Activated CD4-positive, alpha-beta memory T cell treated with anti-CD3 and anti-CD28 coated beads for 36 hours (primary cell): ENCODE data around the gene YTHDC2. TPM values are rescaled to one million over a fixed set of nuclear protein-coding genes. Genes with fewer than 3 reads are reported as not detected.
"Not testable (repeated sequence)": the region's sequence is repeated elsewhere in the genome, so short reads cannot be mapped to it uniquely, and the experiment has no call there.

Source experiments
- CTCF ChIA-PET: fragments of 350-600 bp; sonication (Branson Sonifier 250); formaldehyde crosslinking; loops from one replicate; lab custom pipeline; 2021; ENCODE audit warnings: antibody characterized with exemption, inconsistent platforms; lab: Charles Lee
- POLR2A ChIA-PET: fragments of 350-600 bp; sonication (Branson Sonifier 250); formaldehyde crosslinking; loops from one replicate; lab custom pipeline; 2021; ENCODE audit warnings: antibody characterized with exemption; lab: Charles Lee
- DNase-seq: peaks from one replicate; pipeline ENCODE4 v3.0.0-alpha.2; 2020
- H3K27ac Mint-ChIP-seq: one replicate; pipeline ENCODE4 v1.8.0; 2021; ENCODE audit warnings: mixed read lengths
- H3K27me3 Mint-ChIP-seq: one replicate; pipeline ENCODE4 v1.8.0; 2021; ENCODE audit warnings: mixed read lengths
- H3K36me3 Mint-ChIP-seq: one replicate; pipeline ENCODE4 v1.8.0; 2021; ENCODE audit warnings: mixed read lengths
- H3K4me1 Mint-ChIP-seq: one replicate; pipeline ENCODE4 v1.8.0; 2021; ENCODE audit warnings: low read depth, mixed read lengths
- H3K4me3 Mint-ChIP-seq: one replicate; pipeline ENCODE4 v1.8.0; 2021; ENCODE audit warnings: mild to moderate bottlenecking, mixed read lengths
- H3K9me3 Mint-ChIP-seq: one replicate; pipeline ENCODE4 v1.8.0; 2021; ENCODE audit warnings: mixed read lengths
- intact Hi-C: fragments of 100-400 bp; cut with micrococcal nuclease; formaldehyde crosslinking; loops from one replicate; pipeline ENCODE4 v1.15.1; 2023
- total RNA-seq, 2 experiments: library from RNA; stranded (reverse); gene quantifications; one replicate each; pipeline ENCODE4 v1.2.3, GENCODE V29; 2021

Gene YTHDC2
- total RNA-seq, 2 experiments from 2014 or later, result 27.3 to 28.9 TPM

DNA sequence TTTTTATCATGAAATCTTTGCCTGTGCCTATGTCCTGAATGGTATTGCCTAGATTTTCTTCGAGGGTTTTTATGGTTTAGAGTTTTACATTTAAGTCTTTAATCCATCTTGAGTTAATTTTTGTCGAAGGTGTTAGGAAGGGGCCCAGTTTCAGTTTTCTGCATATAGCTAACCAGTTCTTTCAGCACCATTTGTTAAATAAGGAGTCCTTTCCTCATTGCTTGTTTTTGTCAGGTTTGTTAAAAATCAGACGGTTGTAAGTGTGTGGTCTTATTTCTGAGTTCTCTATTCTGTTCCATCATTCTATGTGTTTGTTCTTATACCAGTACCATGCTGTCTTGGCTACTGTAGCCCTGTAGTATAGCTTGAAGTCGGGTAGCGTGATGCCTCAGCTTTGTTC is 55.9 kb downstream of the YTHDC2 start:
- POLR2A ChIA-PET, result no interaction called here
- Mint-ChIP-seq H3K27ac (no peak overlapping the region), H3K27me3 (no peaks in the 10 kb centered on the region), H3K9me3 (peaks cover 13% of the 10 kb centered on the region), H3K4me1 (peaks cover 14% of the 10 kb centered on the region), H3K36me3 (peaks cover 73% of the 10 kb centered on the region), H3K4me3 (no peak overlapping the region)
- CTCF ChIA-PET, result no interaction called here
- intact Hi-C loops, result no loop called here
- DNase-seq, result no peak

DNA sequence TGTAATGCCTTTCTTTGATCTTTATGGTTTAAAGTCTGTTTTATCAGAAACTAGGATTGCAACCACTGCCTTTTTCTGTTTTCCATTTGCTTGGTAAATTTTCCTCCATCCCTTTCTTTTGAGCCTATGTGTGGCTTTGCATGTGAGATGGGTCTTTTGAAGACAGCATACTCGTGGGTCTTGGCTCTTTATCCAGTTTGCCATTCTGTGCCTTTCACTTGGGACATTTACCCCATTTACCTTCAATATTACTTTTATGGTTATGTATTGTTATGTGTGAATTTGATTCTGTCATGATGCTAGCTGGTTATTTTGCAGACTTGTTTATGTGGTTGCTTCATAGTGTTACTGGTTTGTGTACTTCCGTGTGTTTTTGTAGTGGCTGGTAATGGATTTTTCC is 59.2 kb downstream of the YTHDC2 start:
- Mint-ChIP-seq H3K27me3 (no peaks in the 10 kb centered on the region), H3K4me3 (no peak overlapping the region), H3K4me1 (peaks cover 19% of the 10 kb centered on the region), H3K9me3 (peaks cover 13% of the 10 kb centered on the region), H3K27ac (no peak overlapping the region), H3K36me3 (peaks cover 61% of the 10 kb centered on the region)
- DNase-seq, result no peak
- intact Hi-C loops, result no loop called here
- CTCF ChIA-PET, result interaction anchor here (1.1 kb wide), 1 partner anchor 33 kb away, joined by 4 read pairs; no protein-coding TSS in a partner anchor
- POLR2A ChIA-PET, result interaction anchor here (0.7 kb wide), 1 partner anchor 26 kb away, joined by 3 read pairs; no protein-coding TSS in a partner anchor

DNA sequence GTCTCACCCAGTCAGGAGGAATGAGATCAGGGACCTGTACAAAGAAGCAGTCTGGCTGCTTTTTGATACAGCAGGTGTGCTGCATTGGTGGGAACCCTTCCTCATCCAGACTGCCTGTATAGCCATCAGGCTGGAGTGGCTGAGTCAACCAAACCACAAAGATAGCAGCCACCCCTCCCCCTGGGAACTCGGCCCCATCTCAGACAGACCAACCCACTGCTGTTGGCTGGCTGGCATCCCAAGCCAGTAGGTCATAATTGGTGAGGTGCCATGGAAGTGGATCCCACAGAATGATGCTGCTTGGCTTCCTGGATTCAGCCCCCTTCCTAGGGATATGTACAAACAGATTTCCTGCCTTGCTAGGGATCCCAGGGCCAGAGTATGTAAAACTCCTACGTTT is 60.9 kb downstream of the YTHDC2 start:
- DNase-seq, result no peak
- Mint-ChIP-seq H3K36me3 (peaks cover 51% of the 10 kb centered on the region), H3K27ac (no peak overlapping the region), H3K4me3 (no peak overlapping the region), H3K27me3 (no peaks in the 10 kb centered on the region), H3K9me3 (peaks cover 13% of the 10 kb centered on the region), H3K4me1 (peaks cover 19% of the 10 kb centered on the region)
- intact Hi-C loops, result no loop called here
- ChIA-PET CTCF (interaction anchor here (1.2 kb wide), 1 partner anchor 195 kb away, joined by 3 read pairs; no protein-coding TSS in a partner anchor), POLR2A (no interaction called here)

DNA sequence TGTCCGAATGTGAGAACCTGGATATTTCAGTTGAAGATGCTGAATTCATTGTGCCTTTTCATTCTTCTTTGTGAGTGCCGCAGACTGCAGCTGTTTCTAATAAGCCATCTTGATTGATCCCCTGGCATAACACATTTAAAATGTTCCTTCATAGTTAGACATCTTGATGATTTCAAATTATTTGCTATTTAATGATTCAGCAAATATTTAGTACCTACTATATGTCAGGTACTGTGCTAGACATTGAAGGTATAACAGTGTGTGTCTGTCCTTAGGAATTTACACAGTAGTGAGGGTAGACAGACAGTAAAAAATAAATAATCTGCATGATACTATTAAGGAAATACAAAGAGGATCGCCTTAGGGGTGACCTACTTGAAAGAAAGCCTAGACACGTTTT is 61.6 kb downstream of the YTHDC2 start:
- POLR2A ChIA-PET, result no interaction called here
- intact Hi-C loops, result no loop called here
- no peak overlapping the region for H3K4me3 Mint-ChIP-seq
- peaks cover 47% of the 10 kb centered on the region for H3K36me3 Mint-ChIP-seq
- peaks cover 17% of the 10 kb centered on the region for H3K4me1 Mint-ChIP-seq
- H3K9me3 Mint-ChIP-seq, result peaks cover 13% of the 10 kb centered on the region
- DNase-seq, result no peak
- no peak overlapping the region for H3K27ac Mint-ChIP-seq
- CTCF ChIA-PET, result no interaction called here
- H3K27me3 Mint-ChIP-seq, result no peaks in the 10 kb centered on the region

DNA sequence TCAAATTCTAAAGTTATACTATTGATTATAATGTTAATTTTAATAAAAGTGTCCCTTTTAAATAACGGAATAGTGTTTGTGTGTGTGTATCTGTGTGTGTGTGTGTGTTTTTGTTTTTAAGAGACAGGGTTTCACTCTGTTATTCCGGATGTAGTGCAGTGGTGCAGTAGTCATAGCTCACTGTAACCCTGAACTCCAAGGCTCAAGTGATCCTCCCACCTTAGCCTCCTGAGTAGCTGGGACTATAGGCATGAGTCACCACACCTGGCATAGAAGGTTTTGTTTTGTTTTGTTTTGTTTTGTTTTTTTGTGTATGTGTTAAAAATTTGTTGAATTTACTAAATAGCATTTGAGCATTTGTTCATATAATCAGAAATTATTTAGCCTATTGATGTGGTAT is 64.6 kb downstream of the YTHDC2 start:
- POLR2A ChIA-PET, result no interaction called here
- no peak for DNase-seq
- no peaks in the 10 kb centered on the region for H3K27me3 Mint-ChIP-seq
- no peak overlapping the region for H3K4me3 Mint-ChIP-seq
- no peak overlapping the region for H3K27ac Mint-ChIP-seq
- H3K4me1 Mint-ChIP-seq, result peaks cover 10% of the 10 kb centered on the region
- H3K36me3 Mint-ChIP-seq, result peaks cover 24% of the 10 kb centered on the region
- CTCF ChIA-PET, result interaction anchor here (0.7 kb wide), 1 partner anchor 639 kb away, joined by 3 read pairs; no protein-coding TSS in a partner anchor
- intact Hi-C loops, result no loop called here
- H3K9me3 Mint-ChIP-seq, result no peaks in the 10 kb centered on the region

DNA sequence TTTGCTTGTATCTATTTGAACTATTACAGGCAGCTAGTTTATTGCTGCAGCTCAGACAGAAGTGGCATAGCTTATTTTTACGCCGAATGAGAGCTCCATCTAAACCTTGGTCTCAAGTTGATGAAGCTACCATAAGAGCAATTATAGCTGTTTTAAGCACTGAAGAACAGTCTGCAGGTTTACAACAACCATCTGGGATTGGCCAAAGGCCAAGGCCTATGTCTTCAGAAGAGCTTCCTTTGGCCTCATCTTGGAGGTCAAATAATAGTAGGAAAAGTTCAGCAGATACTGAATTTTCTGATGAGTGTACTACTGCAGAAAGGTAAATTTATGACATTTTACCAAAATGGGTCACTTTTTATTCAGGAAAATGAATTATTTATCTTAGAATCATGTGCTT is 67.9 kb downstream of the YTHDC2 start:
- Mint-ChIP-seq H3K9me3 (no peaks in the 10 kb centered on the region), H3K27me3 (no peaks in the 10 kb centered on the region), H3K36me3 (peaks cover 14% of the 10 kb centered on the region), H3K27ac (no peak overlapping the region), H3K4me3 (no peak overlapping the region), H3K4me1 (no peaks in the 10 kb centered on the region)
- DNase-seq, result no peak
- ChIA-PET POLR2A (no interaction called here), CTCF (no interaction called here)
- intact Hi-C loops, result no loop called here

DNA sequence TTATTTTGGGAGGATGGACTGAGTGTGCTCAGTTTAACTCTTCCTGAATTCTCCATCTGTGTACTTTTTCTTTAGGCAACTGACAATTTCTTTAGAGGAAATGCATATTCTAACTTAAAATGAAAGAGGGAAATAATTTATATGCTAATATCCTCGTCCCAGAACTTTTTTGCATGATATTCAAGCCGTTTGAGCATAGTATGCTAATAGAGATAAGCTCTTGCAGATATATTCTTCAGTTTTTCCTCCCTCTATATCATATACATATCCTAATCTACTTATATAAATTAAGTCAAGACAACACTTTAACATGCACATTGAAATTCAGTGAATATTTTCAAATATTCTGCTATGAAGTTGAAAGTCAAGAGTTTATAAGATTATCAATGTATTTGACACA is 84.7 kb downstream of the YTHDC2 start:
- ChIA-PET CTCF (interaction anchor here (1.8 kb wide), 1 partner anchor 14 kb away, joined by 6 read pairs; no protein-coding TSS in a partner anchor), POLR2A (interaction anchor here (1.0 kb wide), 1 partner anchor 25 kb away, joined by 3 read pairs; no protein-coding TSS in a partner anchor)
- H3K27me3 Mint-ChIP-seq, result no peaks in the 10 kb centered on the region
- no peak overlapping the region for H3K4me3 Mint-ChIP-seq
- H3K27ac Mint-ChIP-seq, result no peak overlapping the region
- H3K36me3 Mint-ChIP-seq, result peaks cover 4% of the 10 kb centered on the region
- no peaks in the 10 kb centered on the region for H3K4me1 Mint-ChIP-seq
- H3K9me3 Mint-ChIP-seq, result no peaks in the 10 kb centered on the region
- DNase-seq, result no peak
- intact Hi-C loops, result no loop called here

DNA sequence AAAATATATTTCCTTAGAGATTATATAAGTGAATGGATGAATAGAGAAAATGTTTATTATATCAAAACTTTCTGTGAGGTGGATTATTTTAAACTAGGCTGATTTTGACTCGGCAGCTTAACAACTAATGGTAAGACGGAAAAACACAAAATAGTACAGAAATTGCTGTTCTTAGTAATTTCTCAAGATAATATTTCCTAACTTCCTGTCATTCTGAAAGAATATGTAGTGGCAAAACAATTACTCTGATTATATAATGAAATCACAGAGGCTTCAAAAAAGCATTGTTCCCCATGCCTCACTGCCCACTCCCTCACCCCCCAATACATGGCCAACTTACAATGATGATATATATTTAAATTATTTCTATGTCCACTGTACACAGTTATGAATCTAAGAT is 85.4 kb downstream of the YTHDC2 start:
- Mint-ChIP-seq H3K4me1 (no peaks in the 10 kb centered on the region), H3K9me3 (no peaks in the 10 kb centered on the region), H3K27me3 (no peaks in the 10 kb centered on the region), H3K36me3 (peaks cover 4% of the 10 kb centered on the region), H3K4me3 (no peak overlapping the region), H3K27ac (no peak overlapping the region)
- DNase-seq, result no peak
- ChIA-PET CTCF (interaction anchor here (0.9 to 1.8 kb wide), 3 partner anchors 10 to 220 kb away, joined by 4 to 6 read pairs (median 4); no protein-coding TSS in a partner anchor), POLR2A (interaction anchor here (1.0 kb wide), 1 partner anchor 26 kb away, joined by 3 read pairs; no protein-coding TSS in a partner anchor)
- intact Hi-C loops, result no loop called here

DNA sequence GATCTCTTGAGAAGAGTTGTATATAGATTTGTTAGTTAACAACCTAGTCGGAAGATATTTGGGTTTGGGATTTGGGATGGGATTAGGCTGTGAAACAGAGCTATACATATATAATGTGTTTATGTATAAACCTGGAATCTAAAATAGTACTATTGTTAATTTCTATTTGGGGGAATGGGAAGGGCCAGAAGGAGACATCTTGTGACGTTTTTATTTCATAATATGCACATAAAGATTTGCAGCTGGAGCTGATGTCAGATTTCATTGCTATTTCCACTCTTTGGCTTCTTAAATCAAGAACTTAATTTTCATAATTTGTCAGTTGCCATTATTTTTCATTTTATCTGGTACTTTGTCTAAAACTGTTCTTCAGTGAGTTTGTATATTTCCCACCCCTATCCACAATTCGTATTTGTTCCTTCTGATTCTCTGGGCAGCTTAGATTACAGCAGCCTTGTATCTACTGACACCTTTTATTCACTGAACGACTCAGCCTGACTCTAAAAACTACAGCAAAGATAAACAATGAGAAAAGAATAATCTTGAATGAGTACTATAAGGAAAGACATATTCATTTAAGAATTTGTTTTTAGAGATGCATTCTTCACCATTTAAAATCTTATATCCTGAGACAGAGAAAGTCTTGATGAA is 86.9 kb downstream of the YTHDC2 start:
- CTCF ChIA-PET, result interaction anchor here (1.2 to 1.5 kb wide), 2 partner anchors 9 to 604 kb away, joined by 4 read pairs; no protein-coding TSS in a partner anchor
- intact Hi-C loops, result no loop called here
- no peak overlapping the region for H3K27ac Mint-ChIP-seq

DNA sequence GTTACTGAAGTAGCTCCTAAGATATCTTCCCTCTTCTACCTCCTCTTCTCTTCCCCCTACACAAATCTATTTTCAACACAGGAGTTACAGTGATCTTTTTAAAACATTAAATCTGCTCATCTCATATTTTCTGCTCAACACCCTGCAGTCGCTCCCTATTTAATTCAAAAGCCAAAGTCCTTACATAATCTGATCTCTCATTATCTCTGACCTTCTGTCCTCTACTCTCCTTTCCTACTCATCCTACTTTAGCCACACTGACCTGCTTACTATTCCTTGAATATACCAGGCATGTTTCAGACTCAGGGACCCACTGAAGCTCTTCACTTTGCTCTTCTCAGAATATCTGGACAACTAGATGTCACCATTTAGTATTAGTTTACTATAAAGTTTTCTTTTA is 87.9 kb downstream of the YTHDC2 start:
- H3K4me1 Mint-ChIP-seq, result peaks cover 2% of the 10 kb centered on the region
- no peak overlapping the region for H3K4me3 Mint-ChIP-seq
- ChIA-PET CTCF (no interaction called here), POLR2A (no interaction called here)
- intact Hi-C loops, result no loop called here
- no peak for DNase-seq
- H3K9me3 Mint-ChIP-seq, result no peaks in the 10 kb centered on the region
- no peak overlapping the region for H3K27ac Mint-ChIP-seq
- peaks cover 4% of the 10 kb centered on the region for H3K27me3 Mint-ChIP-seq
- no peaks in the 10 kb centered on the region for H3K36me3 Mint-ChIP-seq

More for the DNA sequence above, 86.9 kb downstream of the YTHDC2 start:
- H3K4me3 Mint-ChIP-seq, result no peak overlapping the region
- H3K36me3 Mint-ChIP-seq, result no peaks in the 10 kb centered on the region
- no peak for DNase-seq
- POLR2A ChIA-PET, result no interaction called here
- H3K9me3 Mint-ChIP-seq, result no peaks in the 10 kb centered on the region
- no peaks in the 10 kb centered on the region for H3K4me1 Mint-ChIP-seq
- H3K27me3 Mint-ChIP-seq, result peaks cover 2% of the 10 kb centered on the region

DNA sequence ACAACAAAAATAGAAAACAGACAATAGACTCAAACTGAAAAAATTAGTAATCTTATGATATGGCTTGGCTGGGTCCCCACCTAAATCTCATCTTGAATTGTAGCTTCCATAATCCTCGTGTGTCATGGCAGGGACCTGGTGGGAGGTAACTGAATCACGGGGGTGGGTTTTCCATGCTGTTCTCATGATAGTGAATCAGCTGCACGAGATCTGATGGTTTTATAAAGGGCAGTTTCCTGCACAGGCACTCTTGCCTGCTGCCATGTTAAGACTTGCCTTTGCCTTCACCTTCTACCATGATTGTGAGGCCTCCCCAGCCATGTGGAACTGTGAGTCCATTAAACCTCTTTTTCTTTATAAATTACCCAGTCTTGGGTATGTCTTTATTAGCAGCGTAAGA is 89.8 kb downstream of the YTHDC2 start:
- H3K4me3 Mint-ChIP-seq, H3K9me3 Mint-ChIP-seq, H3K27ac Mint-ChIP-seq, DNase-seq, H3K36me3 Mint-ChIP-seq, H3K4me1 Mint-ChIP-seq, POLR2A ChIA-PET, intact Hi-C loops, H3K27me3 Mint-ChIP-seq: not testable (repeated sequence)
- CTCF ChIA-PET, result interaction anchor here (2.7 to 4.3 kb wide), 2 partner anchors 9 to 607 kb away, joined by 11 to 30 read pairs; no protein-coding TSS in a partner anchor

DNA sequence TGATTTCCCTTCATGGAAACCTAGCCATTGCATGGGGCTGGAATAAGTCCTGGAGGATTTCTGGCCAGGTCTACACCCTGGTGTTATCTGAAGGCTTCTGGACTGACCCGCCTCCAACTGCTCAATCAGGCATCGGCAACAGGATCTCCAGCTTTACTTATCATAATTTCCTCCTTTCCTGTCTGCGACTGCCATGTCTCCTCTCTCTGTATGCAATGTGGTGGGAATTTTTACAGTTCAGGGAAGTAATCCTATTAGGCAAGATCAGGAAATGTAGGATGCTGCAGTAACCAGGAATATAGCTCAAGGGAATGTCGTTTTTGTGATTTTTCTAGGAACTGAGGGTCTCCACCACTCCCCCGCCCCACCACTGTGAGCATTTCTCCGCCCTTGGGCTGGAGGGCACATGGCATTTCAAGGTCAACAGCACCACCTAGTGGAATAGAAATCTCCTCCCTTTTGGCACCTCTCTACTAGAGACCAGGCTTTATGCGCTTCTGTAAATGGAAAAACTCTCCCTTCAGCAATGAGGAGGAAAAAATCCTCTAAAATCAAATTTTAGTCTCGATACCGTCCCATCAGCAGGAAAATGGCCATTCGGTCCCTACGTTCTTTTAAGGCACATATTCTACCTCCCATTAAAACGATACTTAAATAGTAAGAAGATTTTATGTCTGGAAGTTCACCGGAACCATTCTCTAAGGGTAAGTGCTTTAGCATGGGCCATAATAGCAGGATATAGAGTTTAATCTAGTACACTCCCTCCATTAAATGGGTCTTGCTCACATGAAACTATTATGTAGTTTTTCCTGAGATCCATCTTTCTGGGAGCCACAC is 93.0 kb downstream of the YTHDC2 start:
- CTCF ChIA-PET, result interaction anchor here (1.0 to 4.3 kb wide), 11 partner anchors 11 to 620 kb away, joined by 3 to 30 read pairs (median 5); partner anchors contain the start of gene YTHDC2
- peaks cover 12% of the 10 kb centered on the region for H3K27me3 Mint-ChIP-seq
- H3K4me3 Mint-ChIP-seq, result no peak overlapping the region
- POLR2A ChIA-PET, result no interaction called here
- H3K36me3 Mint-ChIP-seq, result no peaks in the 10 kb centered on the region
- peaks cover 3% of the 10 kb centered on the region for H3K4me1 Mint-ChIP-seq
- no peak overlapping the region for H3K27ac Mint-ChIP-seq
- no peaks in the 10 kb centered on the region for H3K9me3 Mint-ChIP-seq
- intact Hi-C loops, result loop anchor here (1.0 to 5.0 kb wide), 5 partner anchors 94 to 1054 kb away; partner anchors contain the start of gene YTHDC2
- DNase-seq, result peak; percentile 44
